ENCODE data around the gene KLK1.
"Not testable (repeated sequence)": the region's sequence is repeated elsewhere in the genome, so short reads cannot be mapped to it uniquely, and the experiment has no call there.

Gene KLK1

DNA sequence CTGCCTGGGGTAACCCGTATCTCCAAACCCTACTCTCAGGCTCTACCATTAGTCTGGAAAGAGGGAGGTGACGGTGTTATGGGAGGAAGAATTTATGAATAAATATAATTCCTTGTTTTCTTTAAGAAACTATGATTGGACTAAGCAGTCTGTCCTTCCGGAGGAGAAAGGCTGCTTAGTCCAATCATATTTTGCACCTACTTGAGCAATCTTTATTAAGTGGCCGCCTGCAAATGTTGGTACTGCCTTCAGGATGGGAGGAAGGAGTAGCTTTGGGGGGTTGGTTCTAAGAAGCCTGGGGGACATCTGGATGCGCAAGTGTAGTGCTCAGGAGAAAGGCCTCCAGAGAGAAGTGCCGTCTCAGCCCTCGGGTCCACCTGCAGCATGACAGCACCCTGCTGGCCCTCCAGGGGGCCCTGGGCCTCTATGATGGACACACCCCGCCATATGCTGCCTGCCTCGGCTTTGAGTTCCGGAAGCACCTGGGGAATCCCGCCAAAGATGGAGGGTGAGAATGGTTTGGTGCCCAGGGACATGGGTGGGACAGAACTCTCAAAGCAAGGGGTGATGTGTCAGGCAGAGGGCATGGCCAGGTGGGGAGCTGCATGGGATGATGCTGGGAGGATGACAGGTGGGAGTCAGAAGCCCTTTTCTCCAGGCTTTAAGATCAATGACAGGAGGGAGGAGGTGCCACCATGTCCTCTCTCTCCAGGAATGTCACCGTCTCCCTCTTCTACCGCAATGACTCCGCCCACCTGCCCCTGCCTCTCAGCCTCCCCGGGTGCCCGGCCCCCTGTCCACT, 29.3 kb downstream of the KLK1 start:
- no peak for DNase-seq (ENCODE audit: low read depth in 3 of 3)

GRCh38 chr19:50793558-50794065, 30.0 kb downstream of the KLK1 start:
- no peak for DNase-seq (ENCODE audit: low read depth in 3 of 3)

DNA sequence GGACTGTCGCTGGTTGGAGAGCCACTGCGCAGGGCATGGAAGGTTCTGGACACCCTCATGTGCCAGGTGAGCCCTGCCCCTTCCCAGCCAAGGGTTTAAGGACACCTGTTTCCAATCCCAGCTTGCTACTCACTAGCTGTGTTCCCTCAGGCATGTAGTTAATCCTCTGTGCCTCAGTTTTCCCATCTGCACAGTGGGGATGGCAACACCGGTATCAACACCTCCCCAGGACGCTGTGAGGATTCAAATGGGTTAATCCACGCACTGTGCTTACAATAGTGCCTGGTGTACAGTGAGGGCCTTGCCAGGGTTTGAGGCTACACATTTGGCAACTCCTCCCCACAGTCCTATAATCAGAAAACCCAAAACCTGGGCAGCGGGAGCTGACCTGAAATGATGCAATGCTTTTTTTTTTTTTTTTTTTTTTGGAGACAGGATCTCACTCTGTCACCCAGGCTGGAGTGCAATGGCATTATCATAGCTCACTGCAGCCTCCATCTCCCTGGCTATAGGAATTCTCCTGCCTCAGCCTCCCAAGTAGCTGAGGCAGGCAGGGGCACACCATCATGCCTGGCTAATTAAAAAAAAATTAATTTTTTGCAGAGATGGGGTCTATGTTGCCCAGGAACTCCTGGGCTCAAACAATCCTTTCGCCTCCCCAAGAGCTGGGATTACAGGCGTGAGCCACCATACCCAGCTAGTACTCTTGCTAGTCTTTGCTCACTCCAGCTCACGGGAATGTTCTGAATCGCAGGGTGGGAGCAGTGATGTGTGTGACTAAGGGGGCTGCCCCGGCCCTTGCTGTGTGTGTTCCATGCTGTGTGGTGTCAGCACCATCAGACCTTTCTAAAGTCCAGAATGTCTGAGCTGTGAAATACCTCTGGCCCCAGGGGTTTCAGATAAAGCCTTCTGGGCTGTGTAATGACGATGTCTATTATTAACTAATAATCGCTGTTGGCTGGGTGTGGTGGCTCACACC, 31.0 kb downstream of the KLK1 start:
- DNase-seq (ENCODE audit: low read depth in 3 of 3): no peak

DNA sequence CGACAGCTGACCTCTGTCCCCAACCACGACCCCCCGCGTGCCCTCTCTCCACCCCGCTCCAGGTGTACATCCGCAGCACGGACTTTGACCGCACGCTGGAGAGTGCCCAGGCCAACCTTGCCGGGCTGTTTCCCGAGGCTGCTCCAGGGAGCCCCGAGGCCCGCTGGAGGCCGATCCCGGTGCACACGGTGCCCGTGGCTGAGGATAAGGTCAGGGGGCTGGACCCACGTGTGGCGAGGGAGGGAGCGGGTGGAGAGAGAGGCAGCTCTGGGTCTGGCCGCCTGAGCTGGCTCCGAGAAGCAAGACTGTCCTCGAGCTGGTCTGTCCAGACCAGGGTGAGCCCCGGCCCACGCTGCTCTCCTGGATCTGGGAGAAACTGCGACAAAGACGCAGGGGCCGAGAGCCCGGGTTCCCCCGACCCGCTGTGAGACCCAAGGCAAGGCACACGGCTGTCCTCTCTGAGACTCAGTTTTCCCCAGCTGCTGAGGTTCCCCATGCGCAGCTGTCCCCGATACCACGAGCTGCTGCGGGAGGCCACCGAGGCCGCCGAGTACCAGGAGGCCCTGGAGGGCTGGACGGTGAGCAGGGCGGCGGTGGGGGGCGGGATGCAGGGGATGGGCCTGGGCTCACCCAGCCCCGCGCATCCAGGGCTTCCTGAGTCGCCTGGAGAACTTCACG, 31.9 kb downstream of the KLK1 start:
- DNase-seq (ENCODE audit: low read depth in 3 of 3): no peak

GRCh38 chr19:50790922-50791467, 32.6 kb downstream of the KLK1 start:
- DNase-seq (ENCODE audit: low read depth in 3 of 3): no peak

- DNase-seq (ENCODE audit: low read depth in 3 of 3): no peak
Measured at GRCh38 chr19:50790396-50790795, 33.2 kb downstream of the KLK1 start, which contains the start of gene ACP4. ACP4 (plus strand) TSS chr19:50790415; CDS start chr19:50790415, 0 bp downstream.

DNA sequence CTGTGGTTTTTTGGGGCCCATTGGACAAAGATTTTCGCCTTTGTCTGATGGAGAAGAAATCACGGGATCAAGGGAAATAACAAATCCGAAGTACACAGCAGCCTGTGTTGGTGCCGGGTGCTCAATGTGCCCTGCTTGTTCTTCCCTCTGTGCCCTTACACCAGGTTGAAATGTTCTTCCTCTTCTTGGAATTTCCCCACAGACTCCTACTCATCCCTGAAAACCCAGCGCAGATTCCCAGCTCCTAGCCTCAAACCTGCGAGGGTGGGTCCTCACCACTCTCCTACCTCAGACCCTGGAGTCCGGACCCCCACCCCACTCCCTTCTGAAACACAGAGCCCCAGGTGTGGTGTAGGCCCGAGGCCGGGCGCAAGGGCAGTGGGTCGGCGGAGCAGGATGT, 38.3 kb downstream of the KLK1 start:
- no peak for DNase-seq (ENCODE audit: low read depth in 3 of 3)

GRCh38 chr19:50784710-50785109, 38.9 kb downstream of the KLK1 start:
- no peak for DNase-seq (ENCODE audit: low read depth in 3 of 3)

DNA sequence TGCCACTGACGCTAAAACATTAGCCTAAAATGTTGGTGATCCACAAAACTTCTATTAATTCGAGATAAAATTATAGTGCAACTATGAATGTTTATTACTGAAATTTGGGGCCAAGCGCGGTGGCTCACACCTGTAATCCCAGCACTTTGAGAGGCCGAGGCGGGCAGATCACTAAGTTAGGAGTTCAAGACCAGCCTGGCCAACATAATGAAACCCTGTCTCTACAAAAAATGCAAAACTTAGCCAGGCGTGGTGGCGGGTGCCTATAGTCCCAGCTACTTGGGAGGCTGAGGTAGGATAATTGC, 39.8 kb downstream of the KLK1 start:
- not testable (repeated sequence) for DNase-seq (ENCODE audit: low read depth in 3 of 3)

DNA sequence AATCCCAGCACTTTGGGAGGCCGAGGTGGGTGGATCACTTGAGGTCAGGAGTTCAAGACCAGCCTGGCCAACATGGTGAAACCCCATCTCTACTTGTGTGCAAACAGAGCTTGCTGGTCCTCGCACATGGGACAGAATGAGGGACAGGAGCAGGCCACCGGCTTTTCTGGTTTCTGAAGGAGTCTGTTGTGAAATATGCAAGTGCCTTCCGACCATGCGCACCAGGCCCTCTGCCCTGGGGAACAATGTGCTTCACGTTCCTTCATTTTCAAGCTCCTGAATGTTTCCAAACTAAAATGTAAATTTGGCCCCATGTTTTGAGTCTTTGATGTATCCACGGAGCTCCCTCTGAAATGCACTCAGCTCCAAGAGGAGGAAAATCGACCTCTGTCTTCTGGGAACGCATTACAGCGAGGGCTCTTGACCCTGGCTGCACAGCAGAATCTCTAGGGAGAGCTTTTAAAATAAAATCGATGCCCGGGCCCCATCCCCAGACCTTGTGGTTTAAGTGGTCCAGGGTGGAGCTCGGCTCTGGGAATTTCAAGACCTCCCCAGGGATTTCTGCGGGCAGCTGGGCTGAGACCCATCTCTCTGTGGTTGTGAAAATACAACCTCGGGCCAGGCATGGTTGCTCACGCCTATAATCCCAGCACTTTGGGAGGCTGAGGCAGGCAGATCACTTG, 42.7 kb downstream of the KLK1 start:
- DNase-seq (ENCODE audit: low read depth in 3 of 3): no peak

DNA sequence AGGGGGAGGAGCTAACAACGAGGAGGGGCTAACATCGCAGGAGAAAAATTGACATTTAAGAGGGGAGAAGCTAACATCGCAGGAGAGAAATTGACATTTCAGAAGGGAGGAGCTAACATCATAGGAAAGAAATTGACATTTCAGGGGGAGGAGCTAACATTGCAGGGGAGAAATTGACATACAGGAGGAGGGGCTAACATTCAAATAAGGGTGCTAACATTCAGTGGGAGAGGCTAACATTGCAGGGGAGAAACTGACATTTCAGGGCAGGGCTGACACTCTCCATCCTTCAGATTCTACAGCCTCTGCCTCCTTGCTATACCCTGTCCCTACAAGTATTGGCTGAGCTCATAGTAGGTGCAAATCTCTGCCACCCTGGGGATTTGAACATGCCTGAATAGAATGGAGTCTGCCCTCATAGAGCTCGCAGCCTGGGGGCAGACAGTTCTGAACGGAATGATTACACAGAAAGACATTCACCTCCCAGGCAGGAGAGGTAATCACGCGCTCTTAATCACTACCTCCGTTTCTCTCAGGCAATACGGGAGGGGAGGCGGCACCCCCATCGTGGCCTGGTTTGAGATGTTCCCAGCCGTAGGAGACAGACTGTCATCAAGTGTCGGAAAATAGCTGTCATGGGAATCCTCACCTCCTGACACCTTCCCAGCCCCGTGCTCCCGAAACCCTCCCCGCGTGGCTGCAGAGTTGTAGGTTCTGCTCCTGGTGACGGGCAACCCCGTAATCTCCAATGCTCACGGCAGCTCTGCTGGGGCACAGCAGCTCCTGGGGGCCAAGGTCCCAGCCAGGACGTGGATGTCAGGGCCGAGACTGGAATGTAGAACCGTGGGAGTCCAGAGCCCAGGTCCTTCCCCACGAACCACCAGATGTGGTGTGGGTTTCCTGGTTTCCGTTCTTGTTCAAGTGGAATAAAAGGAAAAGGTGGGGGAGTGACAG, 43.8 kb downstream of the KLK1 start:
- no peak for DNase-seq (ENCODE audit: low read depth in 3 of 3)

GRCh38 chr19:50778906-50779430, 44.6 kb downstream of the KLK1 start:
- DNase-seq (ENCODE audit: low read depth in 3 of 3): no peak

DNA sequence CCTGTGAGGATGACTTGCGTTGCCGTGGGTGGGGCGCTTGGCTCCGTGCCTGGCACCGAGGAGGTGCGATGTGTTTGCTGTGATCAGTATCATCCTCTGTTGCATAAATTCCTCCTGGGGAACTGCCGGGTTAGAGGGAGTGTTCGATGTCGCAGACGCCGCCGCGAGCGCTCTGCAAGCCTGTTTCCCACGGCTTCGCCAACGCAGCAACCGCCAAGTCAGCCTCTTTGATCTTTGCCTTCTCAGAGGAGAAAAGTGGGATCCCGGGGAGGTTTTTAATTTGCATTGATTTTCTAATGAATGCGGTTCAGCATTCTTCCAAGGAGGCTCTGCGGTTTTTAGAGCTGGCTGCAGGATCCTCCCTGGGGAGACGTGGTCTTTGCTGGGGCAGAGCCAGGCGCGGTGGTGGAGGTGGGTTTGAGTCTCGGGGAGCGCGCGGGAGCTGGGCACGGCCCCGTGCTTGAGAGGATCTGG, 45.7 kb downstream of the KLK1 start:
- no peak for DNase-seq (ENCODE audit: low read depth in 3 of 3)

DNA sequence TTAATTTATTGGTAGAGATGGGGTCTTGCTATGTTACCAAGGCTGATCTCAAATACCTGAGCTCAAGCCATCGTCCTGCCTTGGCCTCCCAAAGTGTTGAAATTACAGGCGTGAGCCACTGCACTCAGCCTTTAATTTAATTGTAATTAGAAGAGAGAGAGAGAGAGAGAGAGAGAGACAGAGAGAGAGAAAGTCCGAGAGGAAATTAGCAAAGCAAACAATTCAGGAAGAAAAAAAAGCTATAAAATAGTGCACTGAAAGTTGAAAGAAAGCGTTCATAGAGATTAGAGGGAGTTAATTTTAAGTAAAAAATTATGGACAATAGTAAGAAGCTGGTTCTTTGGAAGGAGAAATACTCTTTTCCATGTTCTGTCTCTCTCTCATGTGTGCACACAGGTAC, 46.3 kb downstream of the KLK1 start:
- no peak for DNase-seq (ENCODE audit: low read depth in 3 of 3)

DNA sequence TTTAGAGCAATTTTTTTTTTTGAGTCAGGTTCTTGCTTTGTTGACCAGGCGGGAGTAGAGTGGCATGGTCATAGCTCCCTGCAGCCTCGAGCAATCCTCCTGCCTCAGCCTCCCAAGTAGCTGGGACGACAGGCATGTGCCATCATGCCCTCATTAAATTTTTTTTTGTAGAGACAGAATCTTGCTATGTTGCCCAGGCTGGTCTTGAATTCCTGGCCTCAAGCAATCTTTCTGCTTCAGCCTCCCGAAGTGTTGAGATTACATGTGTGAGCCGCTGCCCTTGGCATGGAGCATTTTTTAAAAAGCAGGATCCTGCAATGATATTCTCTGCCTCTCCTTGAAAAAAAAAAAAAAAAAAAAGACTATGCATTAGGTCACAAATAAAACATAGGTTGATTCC, 47.5 kb downstream of the KLK1 start:
- DNase-seq (ENCODE audit: low read depth in 3 of 3): no peak

- DNase-seq (ENCODE audit: low read depth in 3 of 3): not testable (repeated sequence)
Measured at GRCh38 chr19:50773454-50773853, 50.1 kb downstream of the KLK1 start.

- DNase-seq (ENCODE audit: low read depth in 3 of 3): not testable (repeated sequence)
Measured at GRCh38 chr19:50772912-50773311, 50.7 kb downstream of the KLK1 start.

- DNase-seq (ENCODE audit: low read depth in 3 of 3): no peak
Measured at GRCh38 chr19:50772476-50772875, 51.1 kb downstream of the KLK1 start.

DNA sequence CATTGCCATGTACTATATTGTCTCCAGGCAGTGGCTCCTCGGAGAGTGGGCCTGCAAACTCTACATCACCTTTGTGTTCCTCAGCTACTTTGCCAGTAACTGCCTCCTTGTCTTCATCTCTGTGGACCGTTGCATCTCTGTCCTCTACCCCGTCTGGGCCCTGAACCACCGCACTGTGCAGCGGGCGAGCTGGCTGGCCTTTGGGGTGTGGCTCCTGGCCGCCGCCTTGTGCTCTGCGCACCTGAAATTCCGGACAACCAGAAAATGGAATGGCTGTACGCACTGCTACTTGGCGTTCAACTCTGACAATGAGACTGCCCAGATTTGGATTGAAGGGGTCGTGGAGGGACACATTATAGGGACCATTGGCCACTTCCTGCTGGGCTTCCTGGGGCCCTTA, 52.7 kb downstream of the KLK1 start:
- no peak for DNase-seq (ENCODE audit: low read depth in 3 of 3)

DNA sequence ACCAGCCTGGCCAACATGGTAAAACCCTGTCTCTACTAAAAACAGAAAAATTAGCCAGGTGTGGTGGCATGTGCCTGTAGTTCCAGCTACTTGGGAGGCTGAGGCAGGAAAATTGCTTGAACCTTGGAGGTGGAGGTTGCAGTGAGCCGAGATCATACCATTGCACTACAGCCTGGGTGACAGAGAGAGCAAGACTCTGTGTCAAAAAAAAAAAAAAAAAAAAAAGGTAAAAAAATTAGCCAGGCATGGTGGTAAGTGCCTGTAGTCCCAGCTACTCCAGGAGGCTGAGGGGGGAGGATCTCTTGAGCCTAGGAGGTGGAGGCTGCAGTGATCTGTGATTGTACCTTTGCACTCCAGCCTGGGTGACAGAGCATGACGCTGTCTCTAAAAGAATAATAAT, 53.4 kb downstream of the KLK1 start, which contains the start of gene GPR32:
TSS of gene GPR32 (plus strand) at position 301 of the 400 bp plus-strand sequence. CDS start 137 bp downstream, outside the sequence.
- not testable (repeated sequence) for DNase-seq (ENCODE audit: low read depth in 3 of 3)

Data from stimulated activated CD4-positive, alpha-beta T cell treated with anti-CD3 and anti-CD28 coated beads, TNF-alpha, amount 100 ng/mL, for 48 hours (primary cell).